HEK293T (cell line): Measurements from ENCODE around the gene ASB3.
"Not testable (repeated sequence)": the region's sequence is repeated elsewhere in the genome, so short reads cannot be mapped to it uniquely, and the experiment has no call there.

Experiments
- CTCF ChIA-PET: fragments of 350-600 bp; formaldehyde crosslinking; extraction: SDS; loops from one replicate; lab custom pipeline; 2021; ENCODE audit warnings: antibody characterized with exemption, inconsistent platforms; lab: Yijun Ruan, JAX
- POLR2A ChIA-PET: fragments of 350-600 bp; formaldehyde crosslinking; extraction: SDS; loops from one replicate; lab custom pipeline; 2020; ENCODE audit warnings: antibody characterized with exemption, inconsistent platforms; lab: Yijun Ruan, JAX
- DNase-seq: peaks from one replicate; pipeline ENCODE4 v3.0.0; 2012; ENCODE audit warnings: mixed read lengths; ENCODE audit errors: extremely low spot score
- ARNT ChIP-seq: fragments of 450-650 bp; IDR thresholded peaks from 2 replicates; pipeline ENCODE4 v1.6.1; 2017; ENCODE audit warnings: mild to moderate bottlenecking
- BHLHE40 ChIP-seq: fragments of 450-650 bp; IDR thresholded peaks from 2 replicates; pipeline ENCODE4 v1.6.1; 2016; ENCODE audit warnings: mild to moderate bottlenecking, moderate library complexity, borderline replicate concordance
- CTBP1 ChIP-seq: fragments of 450-650 bp; IDR thresholded peaks from 2 replicates; pipeline ENCODE4 v1.6.1; 2016; ENCODE audit warnings: borderline replicate concordance
- ELF4 ChIP-seq: fragments of 450-650 bp; IDR thresholded peaks from 2 replicates; pipeline ENCODE4 v1.6.1; 2017; ENCODE audit warnings: antibody characterized with exemption
- FOXA1 ChIP-seq: fragments of 450-650 bp; IDR thresholded peaks from 2 replicates; pipeline ENCODE4 v1.6.1; 2016; ENCODE audit warnings: mild to moderate bottlenecking
- FOXK2 ChIP-seq: fragments of 450-650 bp; IDR thresholded peaks from 2 replicates; pipeline ENCODE4 v1.6.1; 2016; ENCODE audit warnings: mild to moderate bottlenecking
- FOXM1 ChIP-seq: fragments of 450-650 bp; IDR thresholded peaks from 2 replicates; pipeline ENCODE4 v1.6.1; 2017; ENCODE audit warnings: mild to moderate bottlenecking, borderline replicate concordance
- HDGF ChIP-seq: fragments of 450-650 bp; IDR thresholded peaks from 2 replicates; pipeline ENCODE4 v1.6.1; 2017; ENCODE audit warnings: antibody characterized with exemption, borderline replicate concordance
- L3MBTL2 ChIP-seq: fragments of 450-650 bp; conservative IDR thresholded peaks from 2 replicates; pipeline ENCODE4 v1.6.1; 2016; ENCODE audit warnings: mild to moderate bottlenecking
- LEF1 ChIP-seq: fragments of 450-650 bp; IDR thresholded peaks from 2 replicates; pipeline ENCODE4 v1.6.1; 2017; ENCODE audit warnings: mild to moderate bottlenecking, borderline replicate concordance
- NFRKB ChIP-seq: fragments of 450-650 bp; IDR thresholded peaks from 2 replicates; pipeline ENCODE4 v1.6.1; 2016; ENCODE audit warnings: mild to moderate bottlenecking, moderate library complexity
- SP1 ChIP-seq: fragments of 450-650 bp; IDR thresholded peaks from 2 replicates; pipeline ENCODE4 v1.6.1; 2017
- SUZ12 ChIP-seq: fragments of 450-650 bp; IDR thresholded peaks from 2 replicates; pipeline ENCODE4 v1.6.1; 2016; ENCODE audit warnings: mild to moderate bottlenecking
- TARDBP ChIP-seq: fragments of 450-650 bp; IDR thresholded peaks from 2 replicates; pipeline ENCODE4 v1.6.1; 2016
- ZNF384 ChIP-seq: fragments of 450-650 bp; IDR thresholded peaks from 2 replicates; pipeline ENCODE4 v1.6.1; 2016
- TF ChIP-seq, protein P1 (sequence below): fragments of 450-650 bp; IDR thresholded peaks from 2 replicates; pipeline ENCODE4 v1.6.1; 2016

Gene ASB3, protein sequence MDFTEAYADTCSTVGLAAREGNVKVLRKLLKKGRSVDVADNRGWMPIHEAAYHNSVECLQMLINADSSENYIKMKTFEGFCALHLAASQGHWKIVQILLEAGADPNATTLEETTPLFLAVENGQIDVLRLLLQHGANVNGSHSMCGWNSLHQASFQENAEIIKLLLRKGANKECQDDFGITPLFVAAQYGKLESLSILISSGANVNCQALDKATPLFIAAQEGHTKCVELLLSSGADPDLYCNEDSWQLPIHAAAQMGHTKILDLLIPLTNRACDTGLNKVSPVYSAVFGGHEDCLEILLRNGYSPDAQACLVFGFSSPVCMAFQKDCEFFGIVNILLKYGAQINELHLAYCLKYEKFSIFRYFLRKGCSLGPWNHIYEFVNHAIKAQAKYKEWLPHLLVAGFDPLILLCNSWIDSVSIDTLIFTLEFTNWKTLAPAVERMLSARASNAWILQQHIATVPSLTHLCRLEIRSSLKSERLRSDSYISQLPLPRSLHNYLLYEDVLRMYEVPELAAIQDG

DNA sequence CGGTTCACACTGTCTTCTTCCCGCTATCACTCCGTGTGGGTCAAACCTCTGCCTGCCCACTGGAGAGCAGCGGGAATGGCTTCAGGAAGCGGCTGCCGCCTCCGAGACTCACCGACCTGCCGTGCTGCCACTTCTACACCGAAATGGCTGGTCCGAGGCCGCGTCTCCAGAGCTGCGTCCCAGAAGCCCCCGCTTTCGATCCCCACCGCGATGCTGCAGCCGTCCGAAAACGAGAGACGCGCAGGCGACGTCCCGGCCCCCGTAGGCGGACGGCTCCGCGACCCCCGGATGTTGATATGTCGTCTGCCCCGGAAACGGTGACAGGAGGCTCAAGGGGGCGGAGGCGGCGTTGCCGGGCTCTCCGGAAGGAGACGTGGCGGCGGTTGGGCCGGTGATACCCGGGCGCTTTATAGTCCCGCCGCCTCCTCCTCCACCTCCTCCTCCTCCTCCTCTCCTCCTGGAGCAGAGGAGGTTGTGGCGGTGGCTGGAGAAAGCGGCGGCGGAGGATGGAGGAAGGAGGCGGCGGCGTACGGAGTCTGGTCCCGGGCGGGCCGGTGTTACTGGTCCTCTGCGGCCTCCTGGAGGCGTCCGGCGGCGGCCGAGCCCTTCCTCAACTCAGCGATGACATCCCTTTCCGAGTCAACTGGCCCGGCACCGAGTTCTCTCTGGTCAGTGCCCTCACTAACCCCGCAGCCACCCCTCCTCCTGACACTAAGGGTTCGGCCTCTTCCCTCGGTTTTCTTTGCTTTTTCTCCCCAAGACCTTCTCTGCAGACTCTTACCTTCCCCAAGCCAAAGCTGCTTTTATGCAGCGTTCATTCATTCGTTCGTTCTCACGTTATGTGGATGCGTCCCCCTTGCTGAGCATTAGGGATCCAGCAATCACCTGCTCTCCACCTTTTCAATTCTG lies at the start of gene ASB3, which contains the start of gene ERLEC1:
Gene ASB3, minus strand, starts transcription at position 249 of the 909 bp plus-strand sequence. CDS start 21,381 bp downstream, outside the sequence.
Gene ERLEC1, plus strand, starts transcription at position 340 of the 909 bp plus-strand sequence. Its CDS starts 167 bp downstream, at position 507.
- TF ChIP-seq ELF4 (peak; percentile 61), FOXM1 (peak; percentile 74; the same call in 1 of the 2 replicates), SUZ12 (no peak), TARDBP (no peak), FOXK2 (peak; percentile 67; the same call in 1 of the 2 replicates)
- TF ChIP-seq, protein P1, sequence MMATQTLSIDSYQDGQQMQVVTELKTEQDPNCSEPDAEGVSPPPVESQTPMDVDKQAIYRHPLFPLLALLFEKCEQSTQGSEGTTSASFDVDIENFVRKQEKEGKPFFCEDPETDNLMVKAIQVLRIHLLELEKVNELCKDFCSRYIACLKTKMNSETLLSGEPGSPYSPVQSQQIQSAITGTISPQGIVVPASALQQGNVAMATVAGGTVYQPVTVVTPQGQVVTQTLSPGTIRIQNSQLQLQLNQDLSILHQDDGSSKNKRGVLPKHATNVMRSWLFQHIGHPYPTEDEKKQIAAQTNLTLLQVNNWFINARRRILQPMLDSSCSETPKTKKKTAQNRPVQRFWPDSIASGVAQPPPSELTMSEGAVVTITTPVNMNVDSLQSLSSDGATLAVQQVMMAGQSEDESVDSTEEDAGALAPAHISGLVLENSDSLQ = peak; percentile 39
- CTCF ChIA-PET = interaction anchor here (0.7 kb wide), 1 partner anchor 1091 kb away, joined by 3 read pairs; no protein-coding TSS in a partner anchor
- POLR2A ChIA-PET = interaction anchor here (0.9 to 2.4 kb wide), 8 partner anchors 10 to 543 kb away, joined by 3 to 23 read pairs (median 4); partner anchors contain the start of gene CHAC2
- DNase-seq = peak; percentile 85

DNA sequence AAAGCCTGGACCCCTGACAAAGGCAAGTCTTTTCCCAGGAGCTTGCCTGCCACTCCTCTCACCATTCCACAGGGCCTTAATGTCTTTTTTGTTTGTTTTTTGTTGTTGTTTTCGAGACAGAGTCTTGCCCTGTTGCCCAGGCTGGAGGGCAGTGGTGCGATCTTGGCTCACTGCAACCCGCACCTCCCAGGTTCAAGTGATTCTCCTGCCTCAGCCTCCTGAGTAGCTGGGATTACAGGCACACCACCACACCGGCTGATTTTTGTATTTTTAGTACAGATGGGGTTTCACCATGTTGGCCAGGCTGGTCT lies 43.2 kb upstream of the ASB3 start:
- DNase-seq, CTCF ChIA-PET: not testable (repeated sequence)
- POLR2A ChIA-PET = interaction anchor here (1.0 kb wide), 1 partner anchor 21 kb away, joined by 3 read pairs; no protein-coding TSS in a partner anchor

DNA sequence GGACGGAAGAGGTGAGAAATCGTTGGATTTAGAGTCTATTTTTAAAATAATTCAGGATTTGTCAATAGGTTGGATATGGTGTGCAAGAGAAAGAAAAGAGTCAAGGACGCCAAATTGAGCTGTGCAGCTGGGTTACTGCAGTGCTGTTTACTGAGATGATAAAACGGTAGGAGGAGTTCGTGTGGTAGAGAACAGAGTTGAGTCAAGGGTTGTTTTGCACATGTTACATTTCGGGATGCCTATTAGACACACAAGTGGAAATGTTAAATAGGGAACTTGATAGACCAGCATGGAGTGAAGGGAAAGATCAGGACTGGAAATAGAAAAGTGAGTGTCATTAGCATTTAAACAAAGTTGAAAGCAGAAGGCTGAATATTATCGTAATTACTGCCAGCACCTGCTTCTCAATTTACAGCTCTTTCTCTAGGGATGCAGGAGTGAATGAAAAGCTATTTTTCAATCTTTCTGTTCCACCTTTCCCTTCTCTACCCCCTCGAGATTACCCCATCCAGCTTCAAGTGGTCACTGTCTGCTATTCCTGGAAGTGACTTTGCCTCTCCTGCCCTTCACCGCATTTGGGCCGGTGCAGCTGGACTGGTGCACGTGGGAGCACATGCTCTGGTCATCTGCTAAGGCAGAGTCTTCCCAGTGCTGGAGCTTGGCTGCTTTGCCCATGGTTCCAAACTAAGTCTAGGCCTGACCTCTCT lies 42.7 kb upstream of the ASB3 start:
- POLR2A ChIA-PET = interaction anchor here (0.6 kb wide), 1 partner anchor 130 kb away, joined by 3 read pairs; no protein-coding TSS in a partner anchor
- CTCF ChIA-PET = no interaction called here
- TF ChIP-seq TARDBP (no peak), FOXK2 (no peak), CTBP1 (no peak), BHLHE40 (no peak), SP1 (no peak), NFRKB (no peak), FOXA1 (no peak)
- TF ChIP-seq, protein P1 = no peak
- no peak for DNase-seq

DNA sequence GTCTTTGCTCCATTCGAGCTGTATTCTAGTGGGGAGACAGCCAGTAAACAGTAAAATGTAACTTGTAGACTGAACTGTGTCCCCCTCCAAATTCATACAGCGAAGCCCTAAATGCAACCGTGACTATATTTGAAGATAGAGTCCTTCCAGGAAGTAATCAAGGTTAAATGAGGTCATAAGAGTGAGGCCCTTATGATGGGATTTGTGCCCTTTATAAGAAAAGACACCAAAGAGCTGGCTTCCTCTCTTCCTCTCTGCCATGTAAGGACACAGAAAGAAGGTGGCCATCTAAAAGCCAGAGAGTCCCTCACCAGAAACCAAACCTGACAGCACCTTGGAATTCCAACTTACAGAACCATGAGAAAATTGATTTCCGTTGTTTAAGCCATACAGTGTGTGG lies 41.6 kb upstream of the ASB3 start:
- no peak for DNase-seq
- TF ChIP-seq BHLHE40 (no peak), SUZ12 (no peak), HDGF (no peak), FOXK2 (no peak), TARDBP (no peak), CTBP1 (no peak), ELF4 (no peak), ZNF384 (no peak), FOXA1 (no peak), NFRKB (no peak), ARNT (no peak), LEF1 (no peak), SP1 (no peak), L3MBTL2 (no peak), FOXM1 (no peak)
- TF ChIP-seq, protein P1 = no peak
- CTCF ChIA-PET = no interaction called here
- POLR2A ChIA-PET = no interaction called here

DNA sequence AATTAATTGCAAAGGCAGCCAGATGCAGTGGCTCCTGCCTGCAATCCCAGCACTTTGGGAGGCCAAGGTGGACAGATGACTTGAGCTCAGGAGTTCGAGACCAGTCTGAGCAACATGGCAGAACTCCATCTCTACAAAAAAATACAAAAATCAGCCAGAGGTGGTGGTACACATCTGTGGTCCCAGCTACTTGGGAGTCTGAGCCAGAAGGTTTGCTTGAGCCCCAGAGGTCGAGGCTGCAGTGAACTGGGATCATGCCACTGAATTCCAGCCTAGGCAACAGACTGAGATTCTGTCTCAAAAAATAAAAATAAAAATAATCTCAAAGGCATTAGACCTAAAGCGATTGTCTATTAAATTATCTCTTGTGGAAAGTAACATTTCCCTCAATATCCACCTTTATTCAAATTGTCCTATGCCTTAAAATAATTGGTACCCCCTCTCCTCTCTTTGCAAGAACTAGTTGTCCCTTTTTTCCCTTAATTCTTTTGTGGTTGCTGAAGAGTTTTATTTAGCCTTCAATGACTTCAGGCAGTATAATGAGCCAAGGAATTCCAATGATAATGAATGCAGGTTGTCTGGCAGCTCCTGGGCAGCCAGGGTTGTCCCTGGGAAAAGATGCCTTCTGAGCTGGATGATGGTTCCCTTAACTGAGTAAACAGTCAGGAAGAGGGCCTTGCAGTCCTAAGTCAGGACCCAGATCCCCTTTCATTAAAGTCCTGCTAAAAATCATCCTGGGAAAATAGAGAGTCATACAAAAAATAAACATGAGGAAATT lies 40.8 kb upstream of the ASB3 start:
- ChIA-PET CTCF (no interaction called here), POLR2A (no interaction called here)
- TF ChIP-seq NFRKB = no peak
- TF ChIP-seq FOXK2 = no peak
- TF ChIP-seq ELF4 = no peak
- TF ChIP-seq FOXA1 = no peak
- no peak for TF ChIP-seq ZNF384
- TF ChIP-seq CTBP1 = no peak
- TF ChIP-seq TARDBP = no peak
- no peak for TF ChIP-seq FOXM1
- TF ChIP-seq, protein P1 = no peak
- no peak for TF ChIP-seq HDGF
- no peak for TF ChIP-seq LEF1
- no peak for TF ChIP-seq L3MBTL2
- no peak for TF ChIP-seq SUZ12
- TF ChIP-seq SP1 = no peak
- TF ChIP-seq ARNT = no peak
- no peak for TF ChIP-seq BHLHE40
- DNase-seq = no peak
